Mesodermal cell (in vitro differentiated cells): ENCODE data around the gene GAMT.
A peak's percentile ranks its signal among the peaks of the same experiment; 100 is the strongest.

ENCODE experiments used
- H3K27ac ChIP-seq: 2 replicates; pipeline ENCODE4 v1.7.0; 2013; ENCODE audit warnings: mild to moderate bottlenecking, low read depth, low read length, moderate library complexity; ENCODE audit not compliant: severe bottlenecking
- H3K36me3 ChIP-seq: 2 replicates; pipeline ENCODE4 v1.7.1; 2013; ENCODE audit warnings: mild to moderate bottlenecking, low read length, moderate library complexity; ENCODE audit not compliant: control insufficient read depth, insufficient read depth
- H3K4me1 ChIP-seq: one replicate; pipeline ENCODE4 v1.7.1; 2013; ENCODE audit warnings: mild to moderate bottlenecking, low read length; ENCODE audit not compliant: insufficient read depth, control insufficient read depth, poor library complexity, severe bottlenecking
- H3K4me3 ChIP-seq: 2 replicates; pipeline ENCODE4 v1.7.0; 2013; ENCODE audit warnings: low read length, control low read depth, mild to moderate bottlenecking; ENCODE audit not compliant: insufficient read depth, poor library complexity, severe bottlenecking; ENCODE audit errors: extremely low read depth
- H3K9me3 ChIP-seq: 2 replicates; pipeline ENCODE4 v1.7.1; 2013; ENCODE audit warnings: mild to moderate bottlenecking, low read length, moderate library complexity; ENCODE audit not compliant: control insufficient read depth
- WGBS, 2 experiments: methylation state at CpG; one replicate each; pipeline ENCODE4 v1.1.5; 2013; ENCODE audit warnings: missing lambda C conversion rate in 2 of 2; ENCODE audit not compliant: insufficient coverage in 2 of 2; 5-methylcytosine and 5-hydroxymethylcytosine counted together

The GAMT gene

GRCh38 chr19:1417145-1417544 is 15.8 kb upstream of the GAMT start:
- H3K27ac ChIP-seq: no peak overlapping the region
- WGBS, 2 experiments: 96 to 97% methylated on average over 21 of the region's 21 CpGs
- H3K36me3 ChIP-seq: peaks cover 76% of the 10 kb centered on the region
- H3K9me3 ChIP-seq: no peaks in the 10 kb centered on the region
- H3K4me1 ChIP-seq: peaks cover 18% of the 10 kb centered on the region
- H3K4me3 ChIP-seq: no peak overlapping the region

GRCh38 chr19:1416014-1416841 is 14.9 kb upstream of the GAMT start:
- Histone ChIP-seq H3K4me3 (no peak overlapping the region), H3K9me3 (no peaks in the 10 kb centered on the region), H3K4me1 (peaks cover 18% of the 10 kb centered on the region), H3K27ac (peak overlapping the region; percentile 79), H3K36me3 (peaks cover 70% of the 10 kb centered on the region)
- WGBS, 2 experiments: 86 to 87% methylated on average over 23 to 26 of the region's 28 CpGs

DNA sequence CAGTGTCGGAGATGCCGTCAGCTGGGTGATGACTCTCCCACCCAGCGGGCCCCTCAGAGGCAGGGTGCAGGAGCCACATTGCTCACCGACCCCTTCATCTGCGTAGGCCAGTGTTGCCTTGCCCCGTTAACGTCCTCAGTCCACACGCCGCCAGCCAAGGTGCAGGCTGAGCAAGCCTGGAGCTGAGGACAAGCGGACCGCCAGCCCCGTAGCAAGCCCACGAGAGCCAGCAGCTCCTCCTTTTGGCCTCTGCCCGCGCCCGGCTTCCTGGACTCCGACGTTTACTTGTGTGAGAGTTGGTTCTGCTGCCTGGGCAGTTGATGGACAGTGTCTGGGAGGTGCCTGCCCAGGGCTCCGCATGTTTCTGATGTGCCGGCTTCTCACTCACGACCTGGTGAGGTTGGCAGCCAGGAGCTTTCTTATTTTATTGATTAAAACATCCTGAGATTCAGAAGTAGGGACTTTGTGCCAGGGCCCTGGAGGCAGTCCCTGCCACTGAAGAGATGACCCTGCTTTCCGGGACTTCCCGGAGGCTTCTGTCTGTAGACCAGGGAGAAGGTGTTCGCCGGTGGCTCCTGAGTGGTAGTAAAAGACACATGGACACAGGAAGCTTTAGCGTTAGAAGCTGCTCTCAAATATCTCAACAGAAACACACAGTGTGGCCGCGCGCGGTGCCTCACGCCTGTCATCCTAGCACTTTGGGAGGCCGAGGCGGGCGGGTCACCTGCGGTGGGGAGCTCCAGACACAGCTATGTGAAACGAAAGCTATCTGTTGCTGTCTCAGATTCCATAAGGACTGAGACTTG is 11.9 kb upstream of the GAMT start:
- no peak overlapping the region for H3K27ac ChIP-seq
- H3K4me3 ChIP-seq: no peak overlapping the region
- no peaks in the 10 kb centered on the region for H3K9me3 ChIP-seq
- peaks cover 40% of the 10 kb centered on the region for H3K4me1 ChIP-seq
- H3K36me3 ChIP-seq: peaks cover 71% of the 10 kb centered on the region
- WGBS, 2 experiments: 93 to 97% methylated on average over 31 to 33 of the region's 36 CpGs

DNA sequence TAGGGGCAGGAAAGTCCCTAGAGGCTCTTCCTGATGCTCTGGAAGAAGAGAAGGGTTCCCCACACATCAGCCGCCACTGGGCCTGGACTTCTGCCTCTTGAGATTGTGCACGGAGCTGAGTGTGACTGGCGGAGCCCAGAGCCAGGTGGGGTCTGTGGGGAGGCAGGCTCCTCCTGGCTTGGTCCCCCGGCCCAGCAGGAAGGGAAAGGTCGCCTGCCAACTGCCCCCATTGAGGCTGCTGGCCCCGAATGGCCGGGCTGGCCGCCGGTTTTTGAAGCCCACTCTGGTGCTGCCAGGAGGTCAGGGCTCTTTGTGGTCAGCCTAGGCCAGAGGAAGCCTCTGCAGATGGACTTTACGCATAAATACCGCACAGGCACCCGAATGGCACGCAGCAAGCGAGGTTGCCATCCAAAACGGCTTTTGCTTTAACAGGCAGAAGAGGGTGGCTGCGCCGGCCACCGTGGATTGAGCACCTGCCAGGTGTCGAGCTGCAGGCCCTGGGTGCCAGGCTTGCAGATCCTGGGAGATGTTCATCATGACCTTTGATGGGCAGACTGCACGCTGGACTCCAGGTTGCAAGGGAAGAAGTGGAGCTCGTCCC is 11.1 kb upstream of the GAMT start:
- Histone ChIP-seq H3K27ac (no peak overlapping the region), H3K9me3 (no peaks in the 10 kb centered on the region), H3K36me3 (peaks cover 63% of the 10 kb centered on the region), H3K4me1 (peaks cover 40% of the 10 kb centered on the region), H3K4me3 (no peak overlapping the region)
- 94 to 95% methylated on average over 20 to 21 of the region's 21 CpGs for WGBS, 2 experiments

DNA sequence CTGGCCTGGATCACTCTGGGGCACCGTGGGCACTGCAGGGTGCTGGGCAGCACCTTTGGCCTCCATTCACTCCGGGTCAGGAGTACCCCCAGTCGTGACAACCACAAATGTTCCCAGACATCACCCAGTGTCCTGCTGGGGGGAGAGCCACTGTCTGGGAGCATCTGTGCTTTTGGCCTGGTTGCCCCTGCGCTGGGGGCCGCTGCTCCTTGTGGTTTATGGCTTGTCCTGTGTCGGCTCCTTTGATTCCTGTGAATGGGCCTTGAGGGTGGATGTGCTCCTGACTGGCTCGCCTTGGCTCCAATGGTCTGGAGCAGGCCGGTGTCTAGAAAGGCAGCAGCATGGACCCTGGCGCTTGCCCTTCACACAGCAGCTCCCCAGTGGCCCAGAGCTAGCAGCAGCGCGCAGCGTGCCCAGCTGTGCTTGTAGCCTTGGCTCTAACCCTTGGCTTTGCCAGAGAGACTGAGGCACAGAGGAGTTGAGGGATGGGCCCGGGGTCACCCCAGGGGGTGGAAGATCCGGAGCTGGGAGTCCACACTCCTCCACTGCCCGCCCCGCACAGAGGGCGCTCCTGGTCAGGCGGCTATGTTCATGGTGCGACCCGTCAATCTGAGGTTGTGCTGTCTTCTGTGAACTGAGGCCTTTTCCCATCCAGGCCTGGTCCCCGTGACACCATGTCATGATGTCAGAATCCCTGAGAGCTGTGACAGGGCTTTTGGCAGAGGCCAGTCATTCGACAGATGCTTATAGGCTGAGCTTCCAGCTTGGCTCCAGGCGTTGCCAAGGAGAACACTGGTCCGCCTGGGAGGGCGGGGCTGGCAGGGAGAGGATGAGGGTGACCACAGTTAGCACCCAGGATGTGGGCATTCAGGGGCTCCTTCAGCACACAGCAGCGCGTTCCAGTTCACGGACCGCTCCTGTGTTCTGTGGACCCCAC is 10.2 kb upstream of the GAMT start:
- Histone ChIP-seq H3K4me1 (peaks cover 33% of the 10 kb centered on the region), H3K4me3 (no peak overlapping the region), H3K36me3 (peaks cover 55% of the 10 kb centered on the region), H3K9me3 (no peaks in the 10 kb centered on the region), H3K27ac (peak overlapping the region; percentile 23)
- 94 to 96% methylated on average over 26 to 29 of the region's 29 CpGs for WGBS, 2 experiments

GRCh38 chr19:1410789-1411188 is 9.4 kb upstream of the GAMT start:
- Histone ChIP-seq H3K27ac (no peak overlapping the region), H3K4me1 (peaks cover 26% of the 10 kb centered on the region), H3K9me3 (no peaks in the 10 kb centered on the region), H3K36me3 (peaks cover 52% of the 10 kb centered on the region), H3K4me3 (no peak overlapping the region)
- 99% methylated on average over 9 of the region's 9 CpGs for WGBS, 2 experiments

- Histone ChIP-seq H3K4me3 (no peak overlapping the region), H3K4me1 (peaks cover 24% of the 10 kb centered on the region), H3K9me3 (no peaks in the 10 kb centered on the region), H3K36me3 (peaks cover 52% of the 10 kb centered on the region), H3K27ac (no peak overlapping the region)
- WGBS, 2 experiments: 92 to 95% methylated on average over 12 to 19 of the region's 23 CpGs
Measured at GRCh38 chr19:1410136-1410786, 8.9 kb upstream of the GAMT start.

- Histone ChIP-seq H3K27ac (peak overlapping the region; percentile 72), H3K9me3 (no peaks in the 10 kb centered on the region), H3K36me3 (peaks cover 51% of the 10 kb centered on the region), H3K4me1 (peaks cover 21% of the 10 kb centered on the region), H3K4me3 (peak overlapping the region; percentile 99)
- WGBS, 2 experiments: 87 to 91% methylated on average over 30 to 31 of the region's 33 CpGs
Measured at GRCh38 chr19:1409204-1410005, 8.1 kb upstream of the GAMT start.
